ENCODE results near the gene TSSK1B. TPM values are rescaled to one million over a fixed set of nuclear protein-coding genes. Genes with fewer than 3 reads are reported as not detected.

The TSSK1B gene
- total and polyA plus RNA-seq, 3 donors from 2014 or later = 26.1 to 95.7 (median 68.7) TPM

DNA sequence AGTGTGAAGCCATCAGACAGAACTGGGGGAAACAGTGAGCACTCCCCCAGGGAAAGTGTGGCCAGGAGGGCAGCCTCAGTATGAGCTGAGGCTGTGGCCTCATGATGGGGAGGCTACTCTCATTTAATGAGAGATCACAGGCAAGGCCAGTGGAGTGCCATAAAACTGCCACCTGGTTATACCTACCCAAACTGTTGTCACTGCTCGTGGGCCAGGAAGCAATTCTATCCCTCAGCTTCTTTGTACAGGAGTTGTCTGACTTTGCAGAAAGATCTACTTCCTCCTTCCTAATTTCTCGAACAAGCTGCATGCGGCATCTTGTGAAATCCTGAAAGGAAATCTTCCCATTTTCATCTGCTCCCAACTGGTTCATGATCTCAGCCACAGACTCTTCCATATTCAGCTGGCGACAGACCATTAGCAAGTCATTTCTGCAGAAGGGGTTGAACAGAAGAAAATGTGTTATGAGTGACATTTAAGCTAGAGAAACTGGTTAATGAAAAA lies 50.0 kb downstream of the TSSK1B start:
- Histone ChIP-seq H3K27me3 (no peaks in the 10 kb centered on the region), H3K27ac (no peak overlapping the region), H3K4me3 (no peak overlapping the region), H3K9me3 (no peaks in the 10 kb centered on the region), H3K4me1 (no peaks in the 10 kb centered on the region), H3K36me3 (ENCODE audit: low read depth, missing control alignments) (no peaks in the 10 kb centered on the region)
- DNase-seq = no peak
- intact Hi-C loops (cut with DNase I; ENCODE audit: low total_unique reads) = no loop called here
- 77 to 87% methylated on average over 4 of the region's 4 CpGs for WGBS, 2 donors
- TF ChIP-seq, protein P1, sequence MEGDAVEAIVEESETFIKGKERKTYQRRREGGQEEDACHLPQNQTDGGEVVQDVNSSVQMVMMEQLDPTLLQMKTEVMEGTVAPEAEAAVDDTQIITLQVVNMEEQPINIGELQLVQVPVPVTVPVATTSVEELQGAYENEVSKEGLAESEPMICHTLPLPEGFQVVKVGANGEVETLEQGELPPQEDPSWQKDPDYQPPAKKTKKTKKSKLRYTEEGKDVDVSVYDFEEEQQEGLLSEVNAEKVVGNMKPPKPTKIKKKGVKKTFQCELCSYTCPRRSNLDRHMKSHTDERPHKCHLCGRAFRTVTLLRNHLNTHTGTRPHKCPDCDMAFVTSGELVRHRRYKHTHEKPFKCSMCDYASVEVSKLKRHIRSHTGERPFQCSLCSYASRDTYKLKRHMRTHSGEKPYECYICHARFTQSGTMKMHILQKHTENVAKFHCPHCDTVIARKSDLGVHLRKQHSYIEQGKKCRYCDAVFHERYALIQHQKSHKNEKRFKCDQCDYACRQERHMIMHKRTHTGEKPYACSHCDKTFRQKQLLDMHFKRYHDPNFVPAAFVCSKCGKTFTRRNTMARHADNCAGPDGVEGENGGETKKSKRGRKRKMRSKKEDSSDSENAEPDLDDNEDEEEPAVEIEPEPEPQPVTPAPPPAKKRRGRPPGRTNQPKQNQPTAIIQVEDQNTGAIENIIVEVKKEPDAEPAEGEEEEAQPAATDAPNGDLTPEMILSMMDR (IDR thresholded peaks at IDR 0.05) = no peak
- no peak for TF ChIP-seq POLR2A (IDR thresholded peaks at IDR 0.05)

DNA sequence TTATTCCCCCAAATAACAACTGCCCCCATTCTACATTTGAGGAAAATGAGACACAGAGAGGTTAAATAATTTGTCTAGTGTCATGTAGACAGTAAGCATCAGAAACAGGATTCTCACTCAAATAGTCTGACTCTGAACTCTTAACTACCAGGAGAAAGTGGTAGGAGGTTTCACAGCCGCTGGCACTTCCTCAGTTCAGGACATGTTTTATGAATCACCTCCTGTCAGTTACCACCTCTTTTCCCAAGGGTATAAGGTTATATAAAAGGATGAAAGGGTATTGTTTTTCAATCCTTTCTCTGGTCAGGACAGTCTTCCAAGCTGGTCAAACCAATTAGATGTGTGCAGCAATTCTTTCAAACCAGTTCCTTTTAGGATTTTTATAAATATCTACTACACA lies 52.1 kb downstream of the TSSK1B start:
- WGBS, 2 donors = 56 to 84% methylated on average over 1 of the region's 1 CpG
- no peak for DNase-seq
- Histone ChIP-seq H3K9me3 (no peaks in the 10 kb centered on the region), H3K27me3 (no peaks in the 10 kb centered on the region), H3K4me3 (no peak overlapping the region), H3K4me1 (no peaks in the 10 kb centered on the region), H3K27ac (no peak overlapping the region), H3K36me3 (ENCODE audit: low read depth, missing control alignments) (no peaks in the 10 kb centered on the region)
- TF ChIP-seq, protein P1 (IDR thresholded peaks at IDR 0.05) = no peak
- no peak for TF ChIP-seq POLR2A (IDR thresholded peaks at IDR 0.05)
- intact Hi-C loops (cut with DNase I; ENCODE audit: low total_unique reads) = no loop called here

Other genes starting within 250 kb of the TSSK1B start
- 10 to 100 TPM; 21.4 to 23.7 TPM for gene MCC, start 53.5 kb upstream of the TSSK1B start, total RNA-seq
- 7.1 TPM for gene MCC, start 53.5 kb upstream of the TSSK1B start, polyA plus RNA-seq (ENCODE audit: insufficient read depth, low read depth, low replicate concordance)
- 10 to 100 TPM; 34.3 to 44.3 TPM for gene YTHDC2, start 78.7 kb upstream of the TSSK1B start, total RNA-seq
- gene YTHDC2, start 78.7 kb upstream of the TSSK1B start, polyA plus RNA-seq (ENCODE audit: insufficient read depth, low read depth, low replicate concordance) = 29.1 TPM

Data from testis (tissue), 3 donors.